GM10248 (cell line): Measurements from ENCODE around the gene RHCG.

Experiments used
- CTCF ChIA-PET: fragments of 300-600 bp; sonication (Branson Sonifier 250); formaldehyde crosslinking; extraction: SDS; loops from one replicate; lab custom pipeline; 2021; ENCODE audit warnings: antibody characterized with exemption; lab: Yijun Ruan, JAX
- POLR2A ChIA-PET: fragments of 350-650 bp; sonication (Branson Sonifier 250); formaldehyde crosslinking; extraction: SDS; loops from one replicate; lab custom pipeline; 2020; ENCODE audit warnings: antibody characterized with exemption; lab: Yijun Ruan, JAX
- DNase-seq: peaks from one replicate; pipeline ENCODE4 v3.0.0; 2012; ENCODE audit errors: extremely low spot score
- CTCF ChIP-seq: IDR thresholded peaks from 2 replicates; pipeline ENCODE4 v1.5.1; 2012; ENCODE audit warnings: mild to moderate bottlenecking, low read depth; ENCODE audit errors: extremely low read depth, missing control alignments, control extremely low read depth

Gene RHCG

GRCh38 chr15:89496155-89497098, at the start of gene RHCG:
TSS of gene RHCG (minus strand) at chr15:89496583. CDS start at chr15:89496544, 39 bp downstream.
- ChIA-PET POLR2A (no interaction called here), CTCF (interaction anchor here (1.1 to 2.4 kb wide), 5 partner anchors 21 to 67 kb away, joined by 4 to 15 read pairs (median 4); no protein-coding TSS in a partner anchor)
- peak; percentile 15 for TF ChIP-seq CTCF
- peak; percentile 43 for DNase-seq

GRCh38 chr15:89543389-89543788, 47.0 kb upstream of the RHCG start:
- CTCF ChIA-PET = no interaction called here
- DNase-seq = no peak
- TF ChIP-seq CTCF = no peak
- POLR2A ChIA-PET = no interaction called here

- no peak for TF ChIP-seq CTCF
- ChIA-PET POLR2A (no interaction called here), CTCF (interaction anchor here (1.3 kb wide), 1 partner anchor 20 kb away, joined by 3 read pairs; no protein-coding TSS in a partner anchor)
- DNase-seq = no peak
Measured at GRCh38 chr15:89542369-89542768, 46.0 kb upstream of the RHCG start.

- TF ChIP-seq CTCF = no peak
- ChIA-PET POLR2A (no interaction called here), CTCF (no interaction called here)
- no peak for DNase-seq
Measured at GRCh38 chr15:89539027-89539426, 42.6 kb upstream of the RHCG start.

GRCh38 chr15:89533861-89534544, 37.6 kb upstream of the RHCG start:
- ChIA-PET POLR2A (no interaction called here), CTCF (no interaction called here)
- TF ChIP-seq CTCF = no peak
- no peak for DNase-seq

GRCh38 chr15:89531796-89532537, 35.6 kb upstream of the RHCG start:
- ChIA-PET CTCF (interaction anchor here (1.0 to 2.7 kb wide), 3 partner anchors 9 to 173 kb away, joined by 3 to 8 read pairs (median 4); no protein-coding TSS in a partner anchor), POLR2A (no interaction called here)
- no peak for TF ChIP-seq CTCF
- no peak for DNase-seq
